WERI-Rb-1 (cell line): ENCODE measurements around the gene HBG1.

Source experiments
- DNase-seq: peaks from one replicate; pipeline ENCODE4 v3.0.0-alpha.2; 2020
- H3K27ac ChIP-seq: fragments of 250-450 bp; sonication (Bioruptor Pico); 2 replicates; pipeline ENCODE4 v1.5.1; 2020; ENCODE audit warnings: mild to moderate bottlenecking, moderate library complexity
- H3K27me3 ChIP-seq: fragments of 250-450 bp; sonication (Bioruptor Pico); 2 replicates; pipeline ENCODE4 v1.5.1; 2021; ENCODE audit warnings: mild to moderate bottlenecking, low read depth, moderate library complexity; ENCODE audit not compliant: insufficient read depth, severe bottlenecking
- H3K36me3 ChIP-seq: fragments of 250-450 bp; sonication (Bioruptor Pico); 2 replicates; pipeline ENCODE4 v1.5.1; 2020; ENCODE audit warnings: mild to moderate bottlenecking, moderate library complexity
- H3K4me3 ChIP-seq: 2 replicates; pipeline ENCODE4 v1.5.1; 2011; ENCODE audit warnings: low read depth, mild to moderate bottlenecking, control low read depth, low read length
- H3K9me3 ChIP-seq: fragments of 250-450 bp; sonication (Bioruptor Pico); 2 replicates; pipeline ENCODE4 v1.5.1; 2021; ENCODE audit warnings: mild to moderate bottlenecking, moderate library complexity; ENCODE audit not compliant: severe bottlenecking
- CTCF ChIP-seq: IDR thresholded peaks from 2 replicates; pipeline ENCODE4 v1.5.1; 2011; ENCODE audit warnings: low read depth, mild to moderate bottlenecking, control low read depth, inconsistent platforms, low read length

The HBG1 gene

GRCh38 chr11:5235364-5236095 is 14.1 kb downstream of the HBG1 start:
- no peak for DNase-seq
- Histone ChIP-seq H3K36me3 (no peaks in the 10 kb centered on the region), H3K27ac (no peak overlapping the region), H3K9me3 (no peaks in the 10 kb centered on the region), H3K4me3 (no peak overlapping the region), H3K27me3 (peaks cover 48% of the 10 kb centered on the region)
- TF ChIP-seq CTCF: no peak

- no peak within 1 kb of the TSS for H3K4me3 ChIP-seq
- TF ChIP-seq CTCF: no peak
Observed at GRCh38 chr11:5234381-5234834, 15.2 kb downstream of the HBG1 start, which contains the start of gene HBD. Gene HBD (minus strand): TSS chr11:5234483. CDS start chr11:5234433, 50 bp downstream.

GRCh38 chr11:5233307-5233706 is 16.4 kb downstream of the HBG1 start:
- no peak overlapping the region for H3K4me3 ChIP-seq
- no peak for TF ChIP-seq CTCF
- peaks cover 48% of the 10 kb centered on the region for H3K27me3 ChIP-seq

More at GRCh38 chr11:5234381-5234834, 15.2 kb downstream of the HBG1 start, which contains the start of gene HBD:
- no peak for DNase-seq
- H3K27ac ChIP-seq: no peak within 1 kb of the TSS
- H3K9me3 ChIP-seq: no peaks in the 10 kb centered on the region
- H3K27me3 ChIP-seq: peaks cover 52% of the 10 kb centered on the region
- no peaks in the 10 kb centered on the region for H3K36me3 ChIP-seq

GRCh38 chr11:5232821-5233220 is 16.8 kb downstream of the HBG1 start:
- Histone ChIP-seq H3K27ac (no peak overlapping the region), H3K9me3 (no peaks in the 10 kb centered on the region), H3K36me3 (no peaks in the 10 kb centered on the region), H3K4me3 (no peak overlapping the region), H3K27me3 (peaks cover 52% of the 10 kb centered on the region)
- no peak for TF ChIP-seq CTCF
- no peak for DNase-seq

More at GRCh38 chr11:5233307-5233706, 16.4 kb downstream of the HBG1 start:
- no peak for DNase-seq
- Histone ChIP-seq H3K27ac (no peak overlapping the region), H3K36me3 (no peaks in the 10 kb centered on the region), H3K9me3 (no peaks in the 10 kb centered on the region)

- Histone ChIP-seq H3K4me3 (no peak overlapping the region), H3K36me3 (no peaks in the 10 kb centered on the region), H3K9me3 (no peaks in the 10 kb centered on the region), H3K27me3 (peaks cover 55% of the 10 kb centered on the region), H3K27ac (no peak overlapping the region)
- DNase-seq: no peak
- no peak for TF ChIP-seq CTCF
Observed at GRCh38 chr11:5232176-5232575, 17.5 kb downstream of the HBG1 start.
